WTC11 (cell line): Measurements from ENCODE around the gene TPT1.
"Not testable (repeated sequence)": the region's sequence is repeated elsewhere in the genome, so short reads cannot be mapped to it uniquely, and the experiment has no call there.

ENCODE experiments used
- CTCF ChIP-seq: fragments of 200-600 bp; IDR thresholded peaks from 2 replicates; pipeline ENCODE4 v1.8.0; 2022; ENCODE audit warnings: antibody characterized with exemption
- MAX ChIP-seq: sonication (generic); formaldehyde crosslinking; IDR thresholded peaks from 2 replicates; pipeline ENCODE4 v1.8.0; 2022; ENCODE audit warnings: mild to moderate bottlenecking, missing genetic modification reagents
- ZNF671 ChIP-seq: fragments of 250-450 bp; sonication (Bioruptor Pico); IDR thresholded peaks from 2 replicates; pipeline ENCODE4 v1.8.0; 2021; ENCODE audit warnings: mild to moderate bottlenecking

- not testable (repeated sequence) for TF ChIP-seq CTCF; ZNF671; MAX (CRISPR knock-in tag)
These were observed 35.7 kb upstream of the TPT1 start for GRCh38 chr13:45376651-45377050.
